Endothelial cell of umbilical vein (primary cell): ENCODE measurements around the gene DLEU7.

Experiments
- CTCF ChIP-seq, 2 donors: IDR thresholded peaks; 1 replicate in 1 of 2; 2 replicates in 1 of 2; pipeline ENCODE4 v1.5.1; 2011; ENCODE audit warnings: low read length in 2 of 2, mild to moderate bottlenecking in 2 of 2, moderate library complexity in 2 of 2, control low read depth in 1 of 2, inconsistent platforms in 1 of 2, low read depth in 1 of 2; ENCODE audit not compliant: insufficient read depth in 1 of 2; ENCODE audit errors: extremely low read depth in 1 of 2
- MAX ChIP-seq: IDR thresholded peaks from 2 replicates; pipeline ENCODE4 v1.6.1; 2011; ENCODE audit not compliant: insufficient read depth, insufficient read length

GRCh38 chr13:50866817-50867636 lies 23.5 kb upstream of the DLEU7 start:
- no peak for TF ChIP-seq CTCF (IDR thresholded peaks at IDR 0.05; ENCODE audit: extremely low read depth in 1 of 2, insufficient read depth in 1 of 2, low read depth in 1 of 2, low read length in 2 of 2)
- no peak for TF ChIP-seq MAX
